H9 (cell line): ENCODE results near the gene VARS1. TPM values are rescaled to one million over a fixed set of nuclear protein-coding genes. Genes with fewer than 3 reads are reported as not detected.

Experiments used
- DNase-seq: peaks from one replicate; pipeline ENCODE4 v3.0.0-alpha.2; 2017
- H2AFZ ChIP-seq: one replicate; pipeline ENCODE4 v1.6.1; 2013; ENCODE audit warnings: mild to moderate bottlenecking, low read length, control low read depth, moderate library complexity
- H2AK5ac ChIP-seq: 2 replicates; pipeline ENCODE4 v1.6.1; 2013; ENCODE audit warnings: low read length, control low read depth, mixed read lengths; ENCODE audit not compliant: insufficient read length
- H2BK120ac ChIP-seq: one replicate; pipeline ENCODE4 v1.6.1; 2013; ENCODE audit warnings: low read depth, mild to moderate bottlenecking, low read length, control low read depth, inconsistent platforms; ENCODE audit not compliant: poor library complexity, severe bottlenecking
- H2BK12ac ChIP-seq: 2 replicates; pipeline ENCODE4 v1.6.1; 2013; ENCODE audit warnings: low read length, control low read depth, mixed read lengths, low read depth; ENCODE audit not compliant: insufficient read length
- H2BK15ac ChIP-seq: 2 replicates; pipeline ENCODE4 v1.6.1; 2013; ENCODE audit warnings: low read depth, low read length, control low read depth
- H2BK20ac ChIP-seq: one replicate; pipeline ENCODE4 v1.6.1; 2013; ENCODE audit warnings: low read depth, mild to moderate bottlenecking, low read length, control low read depth, inconsistent platforms; ENCODE audit not compliant: poor library complexity, severe bottlenecking
- H2BK5ac ChIP-seq: 2 replicates; pipeline ENCODE4 v1.6.1; 2013; ENCODE audit warnings: low read length, control low read depth, mixed read lengths; ENCODE audit not compliant: insufficient read length
- H3K14ac ChIP-seq: 2 replicates; pipeline ENCODE4 v1.6.1; 2013; ENCODE audit warnings: low read length, control low read depth; ENCODE audit not compliant: insufficient read depth
- H3K18ac ChIP-seq: 2 replicates; pipeline ENCODE4 v1.6.1; 2013; ENCODE audit warnings: low read depth, mild to moderate bottlenecking, mixed read lengths, low read length, control low read depth; ENCODE audit not compliant: insufficient read length
- H3K23ac ChIP-seq: 2 replicates; pipeline ENCODE4 v1.6.1; 2013; ENCODE audit warnings: low read length, control low read depth, mixed read lengths, low read depth; ENCODE audit not compliant: insufficient read length
- H3K23me2 ChIP-seq: 2 replicates; pipeline ENCODE4 v1.6.1; 2013; ENCODE audit warnings: low read depth, mild to moderate bottlenecking, mixed read lengths, low read length, control low read depth; ENCODE audit not compliant: insufficient read length, poor library complexity, severe bottlenecking
- H3K27ac ChIP-seq: 2 replicates; pipeline ENCODE4 v1.5.1; 2013; ENCODE audit warnings: low read length, control low read depth, mixed read lengths, low read depth; ENCODE audit not compliant: insufficient read length
- H3K27me3 ChIP-seq: 2 replicates; pipeline ENCODE4 v1.6.1; 2013; ENCODE audit warnings: low read length, control low read depth, inconsistent platforms; ENCODE audit not compliant: insufficient read depth
- H3K4ac ChIP-seq: 2 replicates; pipeline ENCODE4 v1.6.1; 2013; ENCODE audit warnings: low read depth, mild to moderate bottlenecking, control low read depth, inconsistent platforms, low read length, moderate library complexity
- H3K4me1 ChIP-seq: 2 replicates; pipeline ENCODE4 v1.6.1; 2013; ENCODE audit warnings: low read length, control low read depth, inconsistent platforms; ENCODE audit not compliant: insufficient read depth
- H3K4me2 ChIP-seq: 2 replicates; pipeline ENCODE4 v1.6.1; 2013; ENCODE audit warnings: low read length, control low read depth, mixed read lengths; ENCODE audit not compliant: insufficient read length, insufficient read depth
- H3K56ac ChIP-seq: 2 replicates; pipeline ENCODE4 v1.6.1; 2013; ENCODE audit warnings: low read depth, mild to moderate bottlenecking, mixed read lengths, low read length, control low read depth; ENCODE audit not compliant: insufficient read length
- H3K79me1 ChIP-seq: 2 replicates; pipeline ENCODE4 v1.6.1; 2013; ENCODE audit warnings: low read depth, mild to moderate bottlenecking, moderate library complexity, low read length, control low read depth, inconsistent platforms; ENCODE audit not compliant: insufficient read depth, poor library complexity, severe bottlenecking
- H3K79me2 ChIP-seq: 2 replicates; pipeline ENCODE4 v1.6.1; 2013; ENCODE audit warnings: low read length, control low read depth, inconsistent platforms; ENCODE audit not compliant: insufficient read depth
- H3K9ac ChIP-seq: 2 replicates; pipeline ENCODE4 v1.6.1; 2013; ENCODE audit warnings: low read length, control low read depth, mixed read lengths; ENCODE audit not compliant: insufficient read length; ENCODE audit errors: extremely low read depth
- H3K9me3 ChIP-seq: one replicate; pipeline ENCODE4 v1.6.1; 2013; ENCODE audit warnings: low read depth, low read length, inconsistent platforms; ENCODE audit not compliant: control insufficient read depth
- H3T11ph ChIP-seq: one replicate; pipeline ENCODE4 v1.6.1; 2013; ENCODE audit warnings: mild to moderate bottlenecking, low read length, control low read depth, inconsistent platforms
- H4K20me1 ChIP-seq: one replicate; pipeline ENCODE4 v1.6.1; 2013; ENCODE audit not compliant: control insufficient read depth, insufficient read length, insufficient read depth
- H4K5ac ChIP-seq: 2 replicates; pipeline ENCODE4 v1.6.1; 2013; ENCODE audit warnings: low read depth, mild to moderate bottlenecking, mixed read lengths, low read length, control low read depth; ENCODE audit not compliant: insufficient read length
- H4K8ac ChIP-seq: replicated peaks from 2 replicates; pipeline ENCODE4 v1.6.1; 2013; ENCODE audit warnings: low read length, control low read depth, mixed read lengths, low read depth; ENCODE audit not compliant: insufficient read length
- H4K91ac ChIP-seq: 2 replicates; pipeline ENCODE4 v1.6.1; 2013; ENCODE audit warnings: low read depth, mild to moderate bottlenecking, moderate library complexity, mixed read lengths, low read length, control low read depth; ENCODE audit not compliant: insufficient read length
- H3K27ac Mint-ChIP-seq, 3 experiments: 2 replicates in 2 of 3; 3 replicates in 1 of 3; pipeline ENCODE4 v1.8.0; 2020 to 2021; ENCODE audit warnings: mixed read lengths in 3 of 3, mild to moderate bottlenecking in 1 of 3, moderate library complexity in 1 of 3
- H3K27me3 Mint-ChIP-seq: 2 replicates; pipeline ENCODE4 v1.8.0; 2021; ENCODE audit warnings: low read depth, mild to moderate bottlenecking, moderate library complexity, mixed read lengths
- H3K36me3 Mint-ChIP-seq, 3 experiments: 2 replicates in 2 of 3; 3 replicates in 1 of 3; pipeline ENCODE4 v1.8.0; 2020 to 2021; ENCODE audit warnings: low read depth in 3 of 3, mixed read lengths in 3 of 3; ENCODE audit not compliant: insufficient read depth in 1 of 3
- H3K4me1 Mint-ChIP-seq, 2 experiments: 2 replicates each; pipeline ENCODE4 v1.8.0; 2020; ENCODE audit warnings: mixed read lengths in 2 of 2
- H3K4me3 Mint-ChIP-seq, 2 experiments: 2 replicates in 1 of 2; 3 replicates in 1 of 2; pipeline ENCODE4 v1.8.0; 2020 to 2021; ENCODE audit warnings: mild to moderate bottlenecking in 2 of 2, mixed read lengths in 2 of 2, moderate library complexity in 1 of 2
- H3K9me3 Mint-ChIP-seq, 2 experiments: 2 replicates in 1 of 2; 3 replicates in 1 of 2; pipeline ENCODE4 v1.8.0; 2020; ENCODE audit warnings: mild to moderate bottlenecking in 2 of 2, mixed read lengths in 2 of 2, moderate library complexity in 1 of 2
- WGBS: extraction: QIAGEN DNeasy Blood & Tissue Kit; methylation state at CpG from one replicate; pipeline ENCODE4 v1.1.7; 2013; ENCODE audit warnings: missing lambda C conversion rate, low lambda C conversion rate, mixed read lengths; ENCODE audit not compliant: insufficient read length; ENCODE audit errors: extremely low coverage; 5-methylcytosine and 5-hydroxymethylcytosine counted together
- total RNA-seq: library from RNA; stranded (reverse); gene quantifications from 2 replicates; pipeline ENCODE4 v1.2.1, GENCODE V29; 2021
- TF ChIP-seq, protein P1 (sequence below): fragments of 200-600 bp; sonication (generic); conservative IDR thresholded peaks from 3 replicates; pipeline ENCODE4 v1.8.0; 2021; ENCODE audit warnings: antibody characterized with exemption, mild to moderate bottlenecking

VARS1 gene
- total RNA-seq, 1 experiment from 2014 or later, result 154 TPM

DNA sequence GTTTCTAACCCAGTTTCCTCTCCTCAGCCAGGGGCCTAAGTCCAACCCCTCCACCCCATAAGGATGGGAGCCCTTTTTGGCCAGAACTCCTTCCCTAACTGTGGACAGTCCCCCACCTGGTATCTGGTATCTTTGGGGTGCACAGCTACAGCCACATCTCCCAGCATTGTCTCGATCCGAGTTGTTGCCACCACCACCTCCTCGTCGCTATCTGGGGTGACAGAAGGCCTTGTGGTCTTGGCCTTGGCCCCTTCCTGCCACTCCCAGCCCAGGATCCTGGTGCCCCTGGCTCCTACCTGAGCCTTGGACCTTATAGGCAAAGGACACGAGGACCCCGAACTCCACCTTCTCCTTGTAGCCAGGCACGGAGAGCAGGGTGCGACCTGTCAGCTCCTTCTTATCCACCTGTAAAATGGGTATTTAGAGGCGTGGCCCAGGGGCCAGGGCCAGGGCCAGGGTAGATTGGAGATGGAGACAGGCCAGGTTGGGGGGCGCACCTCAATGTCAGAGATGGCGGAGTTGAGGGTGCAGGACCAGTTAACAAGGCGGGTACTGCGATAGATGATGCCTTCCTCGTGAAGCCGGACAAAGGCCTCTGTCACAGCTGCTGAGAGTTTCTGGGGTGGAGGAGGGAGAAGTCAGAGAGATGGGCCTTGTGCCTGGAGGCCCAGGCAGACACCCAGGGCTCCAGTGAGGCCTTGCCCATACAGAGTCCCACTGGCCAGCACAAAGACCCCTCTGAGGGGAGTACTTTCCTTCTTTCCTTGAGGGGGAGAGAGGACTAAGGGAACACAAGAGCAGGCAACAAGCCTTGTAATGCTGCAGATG is 11.2 kb downstream of the VARS1 start:
- Histone ChIP-seq H3K14ac (no peak overlapping the region), H4K5ac (no peak overlapping the region), H2BK5ac (no peak overlapping the region), H3K4me2 (no peak overlapping the region), H4K20me1 (peaks cover 3% of the 10 kb centered on the region), H3K23me2 (no peaks in the 10 kb centered on the region), H3K23ac (no peak overlapping the region), H2AFZ (no peak overlapping the region), H2BK20ac (no peak overlapping the region), H3K9ac (no peak overlapping the region), H2BK120ac (no peak overlapping the region), H3K27me3 (no peaks in the 10 kb centered on the region), H2BK15ac (no peak overlapping the region), H3K4ac (no peak overlapping the region), H3K4me1 (no peaks in the 10 kb centered on the region), H3K9me3 (no peaks in the 10 kb centered on the region), H3K56ac (no peak overlapping the region), H3K27ac (no peak overlapping the region), H2AK5ac (no peak overlapping the region), H3K79me1 (no peaks in the 10 kb centered on the region), H2BK12ac (no peak overlapping the region), H3K18ac (no peak overlapping the region), H4K91ac (no peak overlapping the region), H3K79me2 (no peaks in the 10 kb centered on the region), H4K8ac (no peak overlapping the region), H3T11ph (no peak overlapping the region)
- Mint-ChIP-seq H3K9me3 (no peaks in the 10 kb centered on the region), H3K4me3 (no peak overlapping the region; a peak in 1 of 5 replicates), H3K27ac (no peak overlapping the region; a peak in 1 of 7 replicates), H3K27me3 (no peaks in the 10 kb centered on the region), H3K4me1 (no peaks in the 10 kb centered on the region), H3K36me3 (peaks cover 37 to 74% (median 67%) of the 10 kb centered on the region in 3 experiments)
- TF ChIP-seq, protein P1, sequence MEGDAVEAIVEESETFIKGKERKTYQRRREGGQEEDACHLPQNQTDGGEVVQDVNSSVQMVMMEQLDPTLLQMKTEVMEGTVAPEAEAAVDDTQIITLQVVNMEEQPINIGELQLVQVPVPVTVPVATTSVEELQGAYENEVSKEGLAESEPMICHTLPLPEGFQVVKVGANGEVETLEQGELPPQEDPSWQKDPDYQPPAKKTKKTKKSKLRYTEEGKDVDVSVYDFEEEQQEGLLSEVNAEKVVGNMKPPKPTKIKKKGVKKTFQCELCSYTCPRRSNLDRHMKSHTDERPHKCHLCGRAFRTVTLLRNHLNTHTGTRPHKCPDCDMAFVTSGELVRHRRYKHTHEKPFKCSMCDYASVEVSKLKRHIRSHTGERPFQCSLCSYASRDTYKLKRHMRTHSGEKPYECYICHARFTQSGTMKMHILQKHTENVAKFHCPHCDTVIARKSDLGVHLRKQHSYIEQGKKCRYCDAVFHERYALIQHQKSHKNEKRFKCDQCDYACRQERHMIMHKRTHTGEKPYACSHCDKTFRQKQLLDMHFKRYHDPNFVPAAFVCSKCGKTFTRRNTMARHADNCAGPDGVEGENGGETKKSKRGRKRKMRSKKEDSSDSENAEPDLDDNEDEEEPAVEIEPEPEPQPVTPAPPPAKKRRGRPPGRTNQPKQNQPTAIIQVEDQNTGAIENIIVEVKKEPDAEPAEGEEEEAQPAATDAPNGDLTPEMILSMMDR, result no peak
- no CpG with 5 or more reads among the region's 15 CpGs for WGBS
- DNase-seq, result no peak
